Duodenal mucosa (tissue), 2 donors: ENCODE measurements around the gene HMX1.

Experiments used
- H3K27ac ChIP-seq: one replicate; pipeline ENCODE4 v1.7.0; 2013; ENCODE audit warnings: low read depth, low read length
- H3K27me3 ChIP-seq, 2 donors: one replicate each; pipeline ENCODE4 v1.7.0; 2013; ENCODE audit warnings: low read length in 2 of 2, control low read depth in 1 of 2; ENCODE audit not compliant: insufficient read depth in 2 of 2, control insufficient read depth in 1 of 2
- H3K36me3 ChIP-seq, 2 donors: one replicate each; pipeline ENCODE4 v1.7.0; 2013; ENCODE audit warnings: low read length in 2 of 2, control low read depth in 1 of 2; ENCODE audit not compliant: insufficient read depth in 2 of 2, control insufficient read depth in 1 of 2
- H3K4me1 ChIP-seq, 2 donors: one replicate each; pipeline ENCODE4 v1.7.0; 2013; ENCODE audit warnings: low read length in 2 of 2, control low read depth in 1 of 2; ENCODE audit not compliant: insufficient read depth in 2 of 2, control insufficient read depth in 1 of 2
- H3K4me3 ChIP-seq, 2 donors: one replicate each; pipeline ENCODE4 v1.7.0; 2013; ENCODE audit warnings: low read length in 2 of 2, low read depth in 1 of 2
- H3K9ac ChIP-seq, 2 donors: one replicate each; pipeline ENCODE4 v1.7.0; 2013; ENCODE audit warnings: low read length in 2 of 2, low read depth in 1 of 2
- H3K9me3 ChIP-seq, 2 donors: one replicate each; pipeline ENCODE4 v1.7.0; 2013; ENCODE audit warnings: low read length in 2 of 2, control low read depth in 1 of 2; ENCODE audit not compliant: control insufficient read depth in 1 of 2

The HMX1 gene

GRCh38 chr4:8892556-8893226 is 21.1 kb upstream of the HMX1 start:
- Histone ChIP-seq H3K27ac (no peak overlapping the region), H3K9ac (no peak overlapping the region), H3K36me3 (no peaks in the 10 kb centered on the region), H3K27me3 (peaks cover 51 to 53% of the 10 kb centered on the region in 2 donors), H3K4me1 (no peaks in the 10 kb centered on the region), H3K9me3 (no peaks in the 10 kb centered on the region), H3K4me3 (no peak overlapping the region)

GRCh38 chr4:8891646-8892555 is 20.3 kb upstream of the HMX1 start:
- no peak overlapping the region for H3K27ac ChIP-seq
- no peak overlapping the region for H3K4me3 ChIP-seq
- no peak overlapping the region for H3K9ac ChIP-seq
- no peaks in the 10 kb centered on the region for H3K4me1 ChIP-seq
- no peaks in the 10 kb centered on the region for H3K9me3 ChIP-seq
- no peaks in the 10 kb centered on the region for H3K36me3 ChIP-seq
- peaks cover 58 to 59% of the 10 kb centered on the region in 2 donors for H3K27me3 ChIP-seq

GRCh38 chr4:8891255-8891645 is 19.6 kb upstream of the HMX1 start:
- H3K4me3 ChIP-seq, result no peak overlapping the region
- peaks cover 55 to 58% of the 10 kb centered on the region in 2 donors for H3K27me3 ChIP-seq
- no peaks in the 10 kb centered on the region for H3K9me3 ChIP-seq
- no peaks in the 10 kb centered on the region for H3K36me3 ChIP-seq
- H3K9ac ChIP-seq, result no peak overlapping the region
- no peaks in the 10 kb centered on the region for H3K4me1 ChIP-seq
- no peak overlapping the region for H3K27ac ChIP-seq

DNA sequence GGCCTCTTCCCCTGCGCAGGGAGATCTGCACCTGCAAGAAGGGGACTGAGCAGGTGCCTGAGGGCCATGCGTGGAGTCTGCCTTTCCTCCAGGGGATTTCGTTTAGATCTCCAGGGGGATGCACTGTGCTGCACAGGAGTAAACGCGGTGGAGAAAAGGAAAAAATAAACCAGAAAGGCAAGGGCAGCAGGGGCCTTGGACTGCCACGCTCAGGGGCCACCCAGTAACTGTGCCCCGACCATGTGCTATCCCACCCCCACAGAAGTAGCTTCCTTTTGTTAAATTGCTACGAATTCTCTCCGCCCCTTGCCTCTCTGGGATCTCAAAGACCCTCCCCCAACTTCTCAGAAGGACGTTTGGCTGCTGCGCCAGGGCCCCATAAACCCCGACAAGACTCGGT is 17.2 kb upstream of the HMX1 start:
- no peaks in the 10 kb centered on the region for H3K4me1 ChIP-seq
- no peak overlapping the region for H3K4me3 ChIP-seq
- H3K36me3 ChIP-seq, result no peaks in the 10 kb centered on the region
- H3K27me3 ChIP-seq, result peaks cover 40 to 43% of the 10 kb centered on the region in 2 donors
- no peaks in the 10 kb centered on the region for H3K9me3 ChIP-seq
- no peak overlapping the region for H3K9ac ChIP-seq
- H3K27ac ChIP-seq, result no peak overlapping the region

DNA sequence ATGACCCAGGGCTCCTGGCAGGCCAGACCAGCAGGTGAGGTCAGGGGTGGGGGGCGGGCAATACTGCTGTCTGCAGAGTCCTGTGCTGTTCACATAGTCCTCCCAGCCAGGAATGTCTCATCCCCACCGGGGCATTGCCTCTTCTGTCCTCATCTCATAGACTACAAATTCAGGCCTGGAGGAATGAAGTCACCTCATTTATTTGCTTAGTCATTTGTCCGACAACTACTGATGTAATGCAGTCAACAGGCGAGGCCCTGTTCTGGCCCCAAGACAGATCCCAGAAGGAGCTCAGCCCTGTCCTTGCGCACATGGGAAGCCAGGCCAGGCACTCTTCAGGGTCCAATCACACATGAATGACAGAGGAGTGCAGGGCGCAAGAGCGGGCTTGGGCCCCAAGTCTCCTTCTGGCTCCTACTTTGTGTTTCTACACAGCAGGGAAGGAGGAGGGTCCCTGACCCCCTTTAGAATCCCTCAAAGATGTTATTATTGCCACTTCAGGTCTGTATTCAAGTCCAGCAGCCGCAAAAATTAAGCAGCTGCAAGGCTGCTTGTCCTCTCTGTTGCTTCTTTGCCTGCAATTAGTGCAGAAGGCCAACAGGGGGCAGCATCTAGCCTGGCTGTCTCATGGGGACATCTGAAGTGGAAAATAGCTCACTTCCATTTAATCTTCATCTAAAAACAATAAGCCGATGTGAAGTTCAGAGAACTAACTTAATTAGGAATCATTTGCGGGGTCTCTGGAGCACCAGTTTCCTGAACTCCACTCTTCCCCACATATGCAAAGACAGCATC is 15.2 kb upstream of the HMX1 start:
- no peaks in the 10 kb centered on the region for H3K36me3 ChIP-seq
- no peak overlapping the region for H3K4me3 ChIP-seq
- no peak overlapping the region for H3K9ac ChIP-seq
- peaks cover 33 to 38% of the 10 kb centered on the region in 2 donors for H3K27me3 ChIP-seq
- no peaks in the 10 kb centered on the region for H3K9me3 ChIP-seq
- H3K27ac ChIP-seq, result no peak overlapping the region
- no peaks in the 10 kb centered on the region for H3K4me1 ChIP-seq

- H3K9me3 ChIP-seq, result no peaks in the 10 kb centered on the region
- H3K27ac ChIP-seq, result no peak overlapping the region
- no peaks in the 10 kb centered on the region for H3K4me1 ChIP-seq
- no peaks in the 10 kb centered on the region for H3K36me3 ChIP-seq
- no peak overlapping the region for H3K9ac ChIP-seq
- H3K4me3 ChIP-seq, result no peak overlapping the region
- peaks cover 15 to 20% of the 10 kb centered on the region in 2 donors for H3K27me3 ChIP-seq
These were observed 10.6 kb upstream of the HMX1 start for GRCh38 chr4:8882239-8882638.

GRCh38 chr4:8880851-8881250 is 9.2 kb upstream of the HMX1 start:
- Histone ChIP-seq H3K36me3 (no peaks in the 10 kb centered on the region), H3K27me3 (peaks cover 25 to 28% of the 10 kb centered on the region in 2 donors), H3K9me3 (no peaks in the 10 kb centered on the region), H3K9ac (no peak overlapping the region), H3K4me1 (no peaks in the 10 kb centered on the region), H3K4me3 (no peak overlapping the region), H3K27ac (no peak overlapping the region)

- H3K9me3 ChIP-seq, result no peaks in the 10 kb centered on the region
- H3K36me3 ChIP-seq, result no peaks in the 10 kb centered on the region
- no peak overlapping the region for H3K27ac ChIP-seq
- no peaks in the 10 kb centered on the region for H3K4me1 ChIP-seq
- peaks cover 37 to 39% of the 10 kb centered on the region in 2 donors for H3K27me3 ChIP-seq
- H3K4me3 ChIP-seq, result no peak overlapping the region
- no peak overlapping the region for H3K9ac ChIP-seq
These were observed 7.9 kb upstream of the HMX1 start for GRCh38 chr4:8879574-8879973.

DNA sequence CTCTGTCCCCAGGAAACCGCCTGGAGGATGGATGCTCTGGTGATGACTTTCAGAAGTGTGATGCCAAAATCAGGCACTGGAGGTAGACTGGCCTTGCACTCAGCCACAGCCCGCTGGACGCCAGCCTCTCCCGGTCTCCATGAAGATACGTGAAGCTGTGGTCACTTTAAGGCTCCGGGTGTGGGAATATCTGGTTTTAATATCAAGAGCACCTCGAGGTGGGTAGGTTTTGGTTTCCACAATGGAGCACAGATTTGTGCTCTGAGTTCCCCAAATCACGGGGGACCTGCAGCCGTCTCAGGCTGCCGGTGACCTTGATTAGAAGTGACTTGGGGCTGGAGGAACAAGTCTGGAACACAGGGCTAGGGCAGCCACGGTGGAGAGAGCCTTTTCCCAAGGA is 6.8 kb upstream of the HMX1 start:
- Histone ChIP-seq H3K4me3 (no peak overlapping the region), H3K27ac (no peak overlapping the region), H3K4me1 (no peaks in the 10 kb centered on the region), H3K27me3 (peaks cover 46 to 49% of the 10 kb centered on the region in 2 donors), H3K9ac (no peak overlapping the region), H3K36me3 (no peaks in the 10 kb centered on the region), H3K9me3 (no peaks in the 10 kb centered on the region)

DNA sequence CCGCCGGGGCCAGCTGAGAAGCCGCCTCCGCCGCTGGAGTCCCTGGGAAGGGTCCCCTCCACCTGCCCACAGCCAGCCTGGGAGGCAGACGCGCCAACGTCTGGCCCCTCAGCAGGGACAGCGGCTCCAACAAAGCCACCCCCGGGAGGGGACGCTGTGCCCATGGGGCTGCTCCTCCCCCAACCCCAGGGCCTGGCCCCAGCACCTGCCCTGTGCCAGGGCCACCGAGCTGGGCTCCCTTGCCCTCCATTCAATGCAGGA is 6.1 kb upstream of the HMX1 start:
- H3K9me3 ChIP-seq, result no peaks in the 10 kb centered on the region
- no peak overlapping the region for H3K9ac ChIP-seq
- no peaks in the 10 kb centered on the region for H3K4me1 ChIP-seq
- peaks cover 52 to 56% of the 10 kb centered on the region in 2 donors for H3K27me3 ChIP-seq
- H3K27ac ChIP-seq, result no peak overlapping the region
- H3K36me3 ChIP-seq, result no peaks in the 10 kb centered on the region
- H3K4me3 ChIP-seq, result no peak overlapping the region
